Fibroblast of pulmonary artery (primary cell): Measurements from ENCODE around the gene BRI3.

Experiments used
- DNase-seq: peaks from one replicate; pipeline ENCODE4 v3.0.0-alpha.2; 2010; ENCODE audit warnings: low read depth
- H3K4me3 ChIP-seq: replicated peaks from 2 replicates; pipeline ENCODE4 v1.5.1; 2011; ENCODE audit warnings: low read depth, mild to moderate bottlenecking, control low read depth, low read length, moderate library complexity
- CTCF ChIP-seq: IDR thresholded peaks from 2 replicates; pipeline ENCODE4 v1.5.1; 2011; ENCODE audit warnings: mild to moderate bottlenecking, control low read depth, low read length, inconsistent platforms; ENCODE audit errors: missing control alignments

BRI3 gene

DNA sequence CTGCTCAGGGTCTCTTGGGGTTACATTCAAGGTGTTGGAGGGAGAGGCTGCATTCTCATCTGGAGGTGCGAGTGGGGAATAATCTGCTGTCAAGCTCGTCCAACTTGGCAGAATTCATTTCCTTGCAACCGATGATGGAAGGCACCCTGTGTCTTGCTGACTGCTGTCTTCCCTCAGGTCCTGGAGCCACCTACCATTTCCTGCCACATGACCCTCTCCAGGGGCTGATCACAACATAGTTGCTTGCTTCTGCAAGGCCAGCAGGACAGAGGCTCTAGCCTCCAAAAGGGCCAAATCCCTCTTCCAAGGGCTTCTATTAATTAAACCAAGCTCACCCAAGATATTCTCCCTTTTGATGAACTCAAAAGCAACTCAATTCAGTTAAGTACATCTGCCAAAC is 14.2 kb upstream of the BRI3 start:
- H3K4me3 ChIP-seq = no peak overlapping the region
- TF ChIP-seq CTCF = no peak
- no peak for DNase-seq

- no peak overlapping the region for H3K4me3 ChIP-seq
- DNase-seq = peak; percentile 70
- no peak for TF ChIP-seq CTCF
Measured at GRCh38 chr7:98276241-98276761, 5.2 kb upstream of the BRI3 start.

- H3K4me3 ChIP-seq = no peak overlapping the region
- DNase-seq = no peak
- no peak for TF ChIP-seq CTCF
Measured at GRCh38 chr7:98278408-98278807, 3.1 kb upstream of the BRI3 start.

DNA sequence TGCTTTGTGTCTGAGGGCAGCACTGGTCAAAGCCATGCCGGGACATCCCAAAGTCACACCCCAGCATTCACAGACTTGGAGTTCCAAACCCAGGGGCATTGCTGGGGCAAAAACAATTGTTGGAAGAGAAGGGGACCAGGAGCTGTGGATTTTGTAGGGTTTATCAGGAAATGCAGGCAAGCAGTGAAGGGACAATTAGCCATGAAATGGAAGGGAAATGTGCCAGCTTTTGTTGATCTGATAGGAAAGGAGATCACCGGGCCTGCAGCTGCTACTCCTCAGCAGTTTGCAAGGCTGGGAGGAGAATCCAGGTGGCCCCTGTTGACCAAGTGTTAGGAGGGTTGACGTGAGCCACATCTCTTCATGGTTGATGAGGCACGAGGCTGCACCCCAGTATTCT is 2.5 kb upstream of the BRI3 start:
- no peak for DNase-seq
- H3K4me3 ChIP-seq = no peak overlapping the region
- TF ChIP-seq CTCF = no peak

- no peak for TF ChIP-seq CTCF
- no peak overlapping the region for H3K4me3 ChIP-seq
Measured at GRCh38 chr7:98280296-98280695, 1.2 kb upstream of the BRI3 start.

GRCh38 chr7:98281757-98282606 is 496 bp downstream of the BRI3 start:
- no peak for DNase-seq
- H3K4me3 ChIP-seq = peak overlapping the region; percentile 95
- no peak for TF ChIP-seq CTCF

More at GRCh38 chr7:98280296-98280695, 1.2 kb upstream of the BRI3 start:
- no peak for DNase-seq
